ENCODE data around the gene SMIM5. TPM values are rescaled to one million over a fixed set of nuclear protein-coding genes. Genes with fewer than 3 reads are reported as not detected.

Gene SMIM5
- total and polyA plus RNA-seq, 9 of the 15 experiments (the other 6 are each of a cell fraction or from before 2014, with no cell fraction given): 0.08 TPM; not detected in 8

DNA sequence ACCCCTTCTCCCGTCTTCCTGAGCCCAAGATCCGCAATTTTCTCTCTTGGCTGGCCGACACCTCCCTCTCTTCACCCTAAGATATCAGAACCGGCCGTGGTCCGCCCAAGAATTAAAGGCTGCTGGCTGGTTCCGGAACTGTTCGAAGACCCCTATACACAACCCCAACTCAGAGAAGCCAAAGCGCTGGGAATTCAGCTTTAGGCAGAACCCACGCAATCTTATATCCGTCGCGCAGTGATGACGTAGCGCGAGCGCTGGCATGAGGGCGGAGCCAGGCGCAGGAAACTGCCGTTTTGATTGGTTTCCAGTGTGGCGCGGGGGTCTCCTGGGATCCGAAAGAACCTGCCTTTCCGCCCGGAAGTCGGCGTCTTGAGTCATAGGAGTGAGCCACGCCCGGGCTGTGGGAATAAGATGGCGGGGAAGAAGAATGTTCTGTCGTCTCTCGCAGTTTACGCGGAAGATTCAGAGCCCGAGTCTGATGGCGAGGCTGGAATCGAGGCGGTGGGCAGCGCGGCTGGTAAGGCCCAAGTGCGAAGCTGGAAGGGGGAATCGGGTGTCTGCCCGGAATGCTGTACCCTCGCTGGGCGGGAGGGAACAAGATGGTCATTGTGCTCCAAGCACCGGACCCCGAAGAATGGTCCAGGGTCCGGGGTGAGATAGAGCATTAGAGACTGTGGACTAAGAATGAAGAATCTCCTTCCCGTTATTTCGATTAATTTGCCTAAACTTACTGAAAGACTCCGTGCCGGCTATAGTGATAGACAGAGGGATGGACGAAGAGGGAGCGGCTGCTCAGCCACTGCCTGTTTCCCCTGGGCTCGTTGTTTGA, 33.9 kb downstream of the SMIM5 start, which contains the start of the genes RECQL5 and SAP30BP (continued):
- TF ChIP-seq ESRRB (CRISPR knock-in tag; IDR thresholded peaks at IDR 0.05; ENCODE audit: borderline replicate concordance): no peak
- TF ChIP-seq HNRNPL (IDR thresholded peaks at IDR 0.05; ENCODE audit: low read depth, low read length): no peak
- TF ChIP-seq, protein P1, sequence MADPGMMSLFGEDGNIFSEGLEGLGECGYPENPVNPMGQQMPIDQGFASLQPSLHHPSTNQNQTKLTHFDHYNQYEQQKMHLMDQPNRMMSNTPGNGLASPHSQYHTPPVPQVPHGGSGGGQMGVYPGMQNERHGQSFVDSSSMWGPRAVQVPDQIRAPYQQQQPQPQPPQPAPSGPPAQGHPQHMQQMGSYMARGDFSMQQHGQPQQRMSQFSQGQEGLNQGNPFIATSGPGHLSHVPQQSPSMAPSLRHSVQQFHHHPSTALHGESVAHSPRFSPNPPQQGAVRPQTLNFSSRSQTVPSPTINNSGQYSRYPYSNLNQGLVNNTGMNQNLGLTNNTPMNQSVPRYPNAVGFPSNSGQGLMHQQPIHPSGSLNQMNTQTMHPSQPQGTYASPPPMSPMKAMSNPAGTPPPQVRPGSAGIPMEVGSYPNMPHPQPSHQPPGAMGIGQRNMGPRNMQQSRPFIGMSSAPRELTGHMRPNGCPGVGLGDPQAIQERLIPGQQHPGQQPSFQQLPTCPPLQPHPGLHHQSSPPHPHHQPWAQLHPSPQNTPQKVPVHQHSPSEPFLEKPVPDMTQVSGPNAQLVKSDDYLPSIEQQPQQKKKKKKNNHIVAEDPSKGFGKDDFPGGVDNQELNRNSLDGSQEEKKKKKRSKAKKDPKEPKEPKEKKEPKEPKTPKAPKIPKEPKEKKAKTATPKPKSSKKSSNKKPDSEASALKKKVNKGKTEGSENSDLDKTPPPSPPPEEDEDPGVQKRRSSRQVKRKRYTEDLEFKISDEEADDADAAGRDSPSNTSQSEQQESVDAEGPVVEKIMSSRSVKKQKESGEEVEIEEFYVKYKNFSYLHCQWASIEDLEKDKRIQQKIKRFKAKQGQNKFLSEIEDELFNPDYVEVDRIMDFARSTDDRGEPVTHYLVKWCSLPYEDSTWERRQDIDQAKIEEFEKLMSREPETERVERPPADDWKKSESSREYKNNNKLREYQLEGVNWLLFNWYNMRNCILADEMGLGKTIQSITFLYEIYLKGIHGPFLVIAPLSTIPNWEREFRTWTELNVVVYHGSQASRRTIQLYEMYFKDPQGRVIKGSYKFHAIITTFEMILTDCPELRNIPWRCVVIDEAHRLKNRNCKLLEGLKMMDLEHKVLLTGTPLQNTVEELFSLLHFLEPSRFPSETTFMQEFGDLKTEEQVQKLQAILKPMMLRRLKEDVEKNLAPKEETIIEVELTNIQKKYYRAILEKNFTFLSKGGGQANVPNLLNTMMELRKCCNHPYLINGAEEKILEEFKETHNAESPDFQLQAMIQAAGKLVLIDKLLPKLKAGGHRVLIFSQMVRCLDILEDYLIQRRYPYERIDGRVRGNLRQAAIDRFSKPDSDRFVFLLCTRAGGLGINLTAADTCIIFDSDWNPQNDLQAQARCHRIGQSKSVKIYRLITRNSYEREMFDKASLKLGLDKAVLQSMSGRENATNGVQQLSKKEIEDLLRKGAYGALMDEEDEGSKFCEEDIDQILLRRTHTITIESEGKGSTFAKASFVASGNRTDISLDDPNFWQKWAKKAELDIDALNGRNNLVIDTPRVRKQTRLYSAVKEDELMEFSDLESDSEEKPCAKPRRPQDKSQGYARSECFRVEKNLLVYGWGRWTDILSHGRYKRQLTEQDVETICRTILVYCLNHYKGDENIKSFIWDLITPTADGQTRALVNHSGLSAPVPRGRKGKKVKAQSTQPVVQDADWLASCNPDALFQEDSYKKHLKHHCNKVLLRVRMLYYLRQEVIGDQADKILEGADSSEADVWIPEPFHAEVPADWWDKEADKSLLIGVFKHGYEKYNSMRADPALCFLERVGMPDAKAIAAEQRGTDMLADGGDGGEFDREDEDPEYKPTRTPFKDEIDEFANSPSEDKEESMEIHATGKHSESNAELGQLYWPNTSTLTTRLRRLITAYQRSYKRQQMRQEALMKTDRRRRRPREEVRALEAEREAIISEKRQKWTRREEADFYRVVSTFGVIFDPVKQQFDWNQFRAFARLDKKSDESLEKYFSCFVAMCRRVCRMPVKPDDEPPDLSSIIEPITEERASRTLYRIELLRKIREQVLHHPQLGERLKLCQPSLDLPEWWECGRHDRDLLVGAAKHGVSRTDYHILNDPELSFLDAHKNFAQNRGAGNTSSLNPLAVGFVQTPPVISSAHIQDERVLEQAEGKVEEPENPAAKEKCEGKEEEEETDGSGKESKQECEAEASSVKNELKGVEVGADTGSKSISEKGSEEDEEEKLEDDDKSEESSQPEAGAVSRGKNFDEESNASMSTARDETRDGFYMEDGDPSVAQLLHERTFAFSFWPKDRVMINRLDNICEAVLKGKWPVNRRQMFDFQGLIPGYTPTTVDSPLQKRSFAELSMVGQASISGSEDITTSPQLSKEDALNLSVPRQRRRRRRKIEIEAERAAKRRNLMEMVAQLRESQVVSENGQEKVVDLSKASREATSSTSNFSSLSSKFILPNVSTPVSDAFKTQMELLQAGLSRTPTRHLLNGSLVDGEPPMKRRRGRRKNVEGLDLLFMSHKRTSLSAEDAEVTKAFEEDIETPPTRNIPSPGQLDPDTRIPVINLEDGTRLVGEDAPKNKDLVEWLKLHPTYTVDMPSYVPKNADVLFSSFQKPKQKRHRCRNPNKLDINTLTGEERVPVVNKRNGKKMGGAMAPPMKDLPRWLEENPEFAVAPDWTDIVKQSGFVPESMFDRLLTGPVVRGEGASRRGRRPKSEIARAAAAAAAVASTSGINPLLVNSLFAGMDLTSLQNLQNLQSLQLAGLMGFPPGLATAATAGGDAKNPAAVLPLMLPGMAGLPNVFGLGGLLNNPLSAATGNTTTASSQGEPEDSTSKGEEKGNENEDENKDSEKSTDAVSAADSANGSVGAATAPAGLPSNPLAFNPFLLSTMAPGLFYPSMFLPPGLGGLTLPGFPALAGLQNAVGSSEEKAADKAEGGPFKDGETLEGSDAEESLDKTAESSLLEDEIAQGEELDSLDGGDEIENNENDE (IDR thresholded peaks at IDR 0.05; ENCODE audit: low read depth, low read length): no peak
- TF ChIP-seq CBFA2T2 (conservative IDR thresholded peaks at IDR 0.05): no peak
- TF ChIP-seq ZBED1 (IDR thresholded peaks at IDR 0.05): peak; percentile 49; the same call in 1 of the 2 replicates
- TF ChIP-seq NCOA2 (IDR thresholded peaks at IDR 0.05; ENCODE audit: partially characterized antibody in 2 of 2): no peak
- no peak for TF ChIP-seq ZNF134 (CRISPR knock-in tag; conservative IDR thresholded peaks at IDR 0.05)
- peak; percentile 86 for TF ChIP-seq KHSRP (IDR thresholded peaks at IDR 0.05)
- TF ChIP-seq NUFIP1 (IDR thresholded peaks at IDR 0.05; ENCODE audit: partially characterized antibody): no peak
- no peak for TF ChIP-seq ZNF184 (CRISPR knock-in tag; IDR thresholded peaks at IDR 0.05)
- no peak for TF ChIP-seq ZSCAN29 (IDR thresholded peaks at IDR 0.05)
- no peak for TF ChIP-seq NFIX (CRISPR knock-in tag; IDR thresholded peaks at IDR 0.05; ENCODE audit: low read depth)
- peak; percentile 87 for TF ChIP-seq ELF2 (CRISPR knock-in tag; IDR thresholded peaks at IDR 0.05)
- TF ChIP-seq TOE1 (IDR thresholded peaks at IDR 0.05; ENCODE audit: borderline replicate concordance): no peak
- TF ChIP-seq TOE1 (CRISPR knock-in tag; IDR thresholded peaks at IDR 0.05; ENCODE audit: borderline replicate concordance, low read depth): no peak
- no peak for TF ChIP-seq SREBF2 (CRISPR knock-in tag; IDR thresholded peaks at IDR 0.05)
- TF ChIP-seq ATF1 (CRISPR knock-in tag; IDR thresholded peaks at IDR 0.05): peak; percentile 88
- peak; percentile 99 for TF ChIP-seq ATF1 (tag; IDR thresholded peaks at IDR 0.05)
- no peak for TF ChIP-seq STAG1 (CRISPR knock-in tag; IDR thresholded peaks at IDR 0.05; ENCODE audit: borderline replicate concordance)
